ENCODE results near the gene RAB4A. TPM values are rescaled to one million over a fixed set of nuclear protein-coding genes. Genes with fewer than 3 reads are reported as not detected.

RAB4A gene
- total RNA-seq, 4 donors from 2014 or later, result 31.5 to 49.2 (median 39.9) TPM

- no peaks in the 10 kb centered on the region for H3K27me3 ChIP-seq
- no peaks in the 10 kb centered on the region for H3K4me1 ChIP-seq
- H3K4me3 ChIP-seq, result no peak overlapping the region
- no peak overlapping the region for H3K27ac ChIP-seq
- TF ChIP-seq POLR2A (IDR thresholded peaks at IDR 0.05), result no peak
- TF ChIP-seq CTCF (IDR thresholded peaks at IDR 0.05), result no peak
- no peaks in the 10 kb centered on the region for H3K9me3 ChIP-seq
- intact Hi-C loops (cut with DNase I; ENCODE audit: low total_unique reads), result no loop called here
- no peak for DNase-seq
- H3K36me3 ChIP-seq, result no peaks in the 10 kb centered on the region
Observed at GRCh38 chr1:229264068-229264467, 6.8 kb upstream of the RAB4A start.

GRCh38 chr1:229264487-229264886 lies 6.4 kb upstream of the RAB4A start:
- intact Hi-C loops (cut with DNase I; ENCODE audit: low total_unique reads), result no loop called here
- no peaks in the 10 kb centered on the region for H3K4me1 ChIP-seq
- no peaks in the 10 kb centered on the region for H3K36me3 ChIP-seq
- no peak for TF ChIP-seq POLR2A (IDR thresholded peaks at IDR 0.05)
- TF ChIP-seq CTCF (IDR thresholded peaks at IDR 0.05), result no peak
- no peaks in the 10 kb centered on the region for H3K9me3 ChIP-seq
- no peak overlapping the region for H3K4me3 ChIP-seq
- H3K27ac ChIP-seq, result no peak overlapping the region
- DNase-seq, result no peak
- H3K27me3 ChIP-seq, result no peaks in the 10 kb centered on the region

GRCh38 chr1:229266274-229266673 lies 4.6 kb upstream of the RAB4A start:
- DNase-seq, result no peak
- TF ChIP-seq CTCF (IDR thresholded peaks at IDR 0.05), result no peak
- TF ChIP-seq POLR2A (IDR thresholded peaks at IDR 0.05), result no peak
- H3K9me3 ChIP-seq, result no peaks in the 10 kb centered on the region
- no peak overlapping the region for H3K27ac ChIP-seq
- H3K4me1 ChIP-seq, result no peaks in the 10 kb centered on the region
- no peaks in the 10 kb centered on the region for H3K27me3 ChIP-seq
- intact Hi-C loops (cut with DNase I; ENCODE audit: low total_unique reads), result no loop called here
- H3K36me3 ChIP-seq, result no peaks in the 10 kb centered on the region
- H3K4me3 ChIP-seq, result no peak overlapping the region

- Histone ChIP-seq H3K27me3 (no peaks in the 10 kb centered on the region), H3K4me1 (no peaks in the 10 kb centered on the region), H3K4me3 (no peak overlapping the region), H3K27ac (no peak overlapping the region), H3K36me3 (no peaks in the 10 kb centered on the region), H3K9me3 (no peaks in the 10 kb centered on the region)
- intact Hi-C loops (cut with DNase I; ENCODE audit: low total_unique reads), result no loop called here
- TF ChIP-seq CTCF (IDR thresholded peaks at IDR 0.05) (no peak), POLR2A (IDR thresholded peaks at IDR 0.05) (no peak)
- no peak for DNase-seq
Observed at GRCh38 chr1:229266832-229267500, 3.9 kb upstream of the RAB4A start.

- Histone ChIP-seq H3K9me3 (no peaks in the 10 kb centered on the region), H3K36me3 (no peaks in the 10 kb centered on the region), H3K27me3 (no peaks in the 10 kb centered on the region), H3K4me1 (peaks cover 0 to 4% of the 10 kb centered on the region in 2 donors), H3K27ac (no peak overlapping the region), H3K4me3 (no peak overlapping the region)
- intact Hi-C loops (cut with DNase I; ENCODE audit: low total_unique reads), result no loop called here
- DNase-seq, result no peak
- TF ChIP-seq CTCF (IDR thresholded peaks at IDR 0.05), result no peak
- no peak for TF ChIP-seq POLR2A (IDR thresholded peaks at IDR 0.05)
Observed at GRCh38 chr1:229268505-229268904, 2.4 kb upstream of the RAB4A start.

All from uterus (tissue), 4 donors.